GM10266 (cell line): ENCODE results near the gene TRPC3.
A peak's percentile ranks its signal among the peaks of the same experiment; 100 is the strongest.

ENCODE experiments used
- DNase-seq: peaks from one replicate; pipeline ENCODE4 v3.0.0; 2012; ENCODE audit errors: extremely low spot score
- CTCF ChIP-seq: IDR thresholded peaks from 2 replicates; pipeline ENCODE4 v1.5.1; 2012; ENCODE audit warnings: mild to moderate bottlenecking, low read depth; ENCODE audit not compliant: control insufficient read depth, insufficient read depth; ENCODE audit errors: missing control alignments

The TRPC3 gene

DNA sequence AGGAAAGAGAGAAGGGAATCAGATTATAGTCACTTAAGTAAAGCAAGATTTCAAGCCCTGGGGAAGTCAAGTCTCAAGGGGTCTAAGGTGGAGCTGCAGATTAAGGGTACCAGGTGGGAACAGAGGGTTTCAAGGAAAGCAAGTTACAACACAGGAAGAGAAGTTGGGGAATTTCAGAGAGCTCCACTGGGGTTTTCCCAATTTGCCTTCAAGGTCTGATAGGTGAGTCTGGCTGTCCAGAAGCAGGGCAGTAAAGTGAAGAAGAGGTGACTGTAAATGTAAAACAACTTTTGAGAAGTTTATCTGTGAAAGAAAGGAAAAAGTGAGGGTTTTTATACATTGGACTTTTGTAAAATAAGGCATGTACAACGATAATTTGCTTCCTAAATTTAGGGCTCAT, 37.1 kb upstream of the TRPC3 start:
- no peak for DNase-seq
- no peak for TF ChIP-seq CTCF

- no peak for TF ChIP-seq CTCF
- DNase-seq, result no peak
These were observed 28.8 kb upstream of the TRPC3 start for GRCh38 chr4:121980643-121981042.

DNA sequence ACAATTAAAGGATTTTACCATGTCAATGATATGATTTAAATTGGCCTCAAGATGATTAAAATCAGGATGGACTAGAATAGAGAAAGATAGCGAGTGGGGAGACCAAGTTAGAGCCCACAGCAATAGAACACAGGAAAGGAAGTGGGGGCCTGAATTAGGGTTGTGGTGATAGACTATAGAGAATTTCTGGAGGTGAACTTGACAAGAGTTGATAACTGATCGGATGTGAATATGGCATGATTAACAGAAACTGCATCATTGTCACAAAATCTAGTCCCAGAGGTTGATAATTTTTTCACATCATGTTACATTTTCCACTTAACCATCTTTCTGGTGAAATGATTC, 26.3 kb upstream of the TRPC3 start:
- no peak for TF ChIP-seq CTCF
- no peak for DNase-seq

- DNase-seq, result peak; percentile 41
These were observed 25.7 kb upstream of the TRPC3 start for GRCh38 chr4:121977251-121978171.

GRCh38 chr4:121975784-121976183, 23.9 kb upstream of the TRPC3 start:
- no peak for DNase-seq
- TF ChIP-seq CTCF, result no peak

More at GRCh38 chr4:121977251-121978171, 25.7 kb upstream of the TRPC3 start:
- TF ChIP-seq CTCF, result no peak

DNA sequence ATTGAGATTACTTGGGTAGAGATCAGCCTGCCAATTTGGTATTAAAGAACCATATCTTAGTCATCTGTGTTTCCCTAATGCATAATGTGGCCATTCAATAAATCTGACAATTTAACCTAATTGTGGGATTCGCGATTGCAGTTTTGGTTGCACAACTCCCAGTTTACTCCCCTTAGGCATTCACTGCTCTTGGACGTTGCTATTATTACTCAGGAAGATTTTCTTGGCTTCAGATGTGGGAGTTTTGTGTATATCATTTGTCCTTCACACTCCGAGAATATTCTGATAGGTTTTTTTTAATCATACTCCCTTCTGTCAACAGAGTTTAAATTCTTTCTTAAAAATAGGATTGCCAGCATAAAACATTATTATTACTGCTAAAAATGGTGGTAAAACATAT, 22.0 kb upstream of the TRPC3 start:
- no peak for TF ChIP-seq CTCF
- no peak for DNase-seq

- TF ChIP-seq CTCF, result no peak
These were observed 17.0 kb upstream of the TRPC3 start for GRCh38 chr4:121968859-121969258.

More at GRCh38 chr4:121968859-121969258, 17.0 kb upstream of the TRPC3 start:
- no peak for DNase-seq
